ENCODE measurements around the gene RPS15. TPM values are rescaled to one million over a fixed set of nuclear protein-coding genes. Genes with fewer than 3 reads are reported as not detected.

Gene RPS15
- polyA plus RNA-seq = 795 to 1,391 TPM (median 803 TPM) in 3 replicates
- 362 TPM for polyA plus RNA-seq (2011; ENCODE audit: low read depth)
- polyA plus RNA-seq (2011; cell fraction: cytosol; rRNA removed) = 749 and 1,693 TPM in 2 replicates
- 422 and 446 TPM in 2 replicates for polyA plus RNA-seq (2011; cell fraction: nucleus; rRNA removed)
- polyA plus RNA-seq (2012; ENCODE audit: low replicate concordance) = 1,800 and 1,869 TPM in 2 replicates
- polyA minus RNA-seq = 373 to 635 TPM (median 449 TPM) in 3 replicates
- polyA minus RNA-seq (2011; cell fraction: cytosol; rRNA and poly(A)+ RNA removed) = 1,642 TPM
- polyA minus RNA-seq (2011; cell fraction: nucleus; rRNA and poly(A)+ RNA removed) = 171 and 204 TPM in 2 replicates

GRCh38 chr19:1438035-1438932, at the start of gene RPS15:
TSS of gene RPS15 (plus strand) at chr19:1438396. CDS start at chr19:1438426, 30 bp downstream.
- Histone ChIP-seq H3K9ac (ENCODE audit: control insufficient read depth, extremely low read depth, insufficient read depth, low read length) (peak within 1 kb of the TSS; percentile 94), H3K79me2 (ENCODE audit: control insufficient read depth, insufficient read depth, low read length) (peaks cover 40% of the 10 kb centered on the region), H3K4me3 (ENCODE audit: control insufficient read depth in 2 of 3, extremely low read depth in 1 of 3, insufficient read depth in 2 of 3, low read depth in 1 of 3, low read length in 3 of 3) (peak within 1 kb of the TSS; percentile 73 to 96 (median 88)), H3K27ac (ENCODE audit: control insufficient read depth, insufficient read depth, low read length) (peak within 1 kb of the TSS; percentile 88), H3K4me2 (ENCODE audit: control insufficient read depth, extremely low read depth, insufficient read depth, low read depth, low read length) (peak within 1 kb of the TSS; percentile 87), H3K9me3 (ENCODE audit: control insufficient read depth, low read depth, low read length) (no peaks in the 10 kb centered on the region), H3K27me3 (ENCODE audit: control insufficient read depth, extremely low read depth, insufficient read depth, low read length) (no peaks in the 10 kb centered on the region), H2AFZ (ENCODE audit: control insufficient read depth, low read length) (no peak within 1 kb of the TSS), H3K36me3 (ENCODE audit: control insufficient read depth in 2 of 2, extremely low read depth in 1 of 2, insufficient read depth in 2 of 2, low read length in 2 of 2) (peaks cover 39 to 41% of the 10 kb centered on the region in 2 experiments), H3K9me1 (ENCODE audit: control insufficient read depth, extremely low read depth, insufficient read depth, low read length) (no peaks in the 10 kb centered on the region), H3K4me1 (ENCODE audit: control insufficient read depth, extremely low read depth, insufficient read depth, low read length) (peaks cover 12% of the 10 kb centered on the region), H4K20me1 (ENCODE audit: control insufficient read depth, extremely low read depth, insufficient read depth, low read length) (peaks cover 22% of the 10 kb centered on the region)
- FAIRE-seq (no peak), DNase-seq (ENCODE audit: low read depth, low spot score) (peak; percentile 90)
- TF ChIP-seq CTCF (optimal IDR thresholded peaks at IDR 0.05 in 1 of 3, IDR thresholded peaks at IDR 0.05 in 1 of 3, conservative IDR thresholded peaks at IDR 0.05 in 1 of 3; ENCODE audit: extremely low read depth in 1 of 3, insufficient read depth in 2 of 3, low read length in 3 of 3) (peak; percentile 81 to 98 (median 98)), EZH2 (IDR thresholded peaks at IDR 0.05; ENCODE audit: low read length) (no peak)
- dilution Hi-C loops (cut with MboI; ENCODE audit: extremely low pct_ligation_motif_present, low sequenced_read_pairs) = no loop called here

DNA sequence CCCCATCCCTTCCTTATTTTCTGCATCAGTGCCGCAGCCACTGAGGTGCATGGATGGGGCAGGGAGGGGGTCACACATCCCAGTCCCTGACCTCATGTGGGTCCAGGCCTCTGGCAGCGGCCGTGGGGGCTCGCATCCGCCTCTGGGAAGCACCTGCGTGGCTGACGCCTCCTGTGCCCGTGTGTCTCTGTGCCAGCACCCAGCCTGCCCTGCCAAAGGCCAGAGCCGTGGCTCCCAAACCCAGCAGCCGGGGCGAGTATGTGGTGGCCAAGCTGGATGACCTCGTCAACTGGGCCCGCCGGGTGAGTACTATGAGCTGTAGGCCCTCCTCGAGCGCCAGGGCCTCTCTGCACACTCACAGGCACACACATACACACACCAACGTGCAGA, 49.6 kb upstream of the RPS15 start:
- TF ChIP-seq CTCF (optimal IDR thresholded peaks at IDR 0.05 in 1 of 3, IDR thresholded peaks at IDR 0.05 in 1 of 3, conservative IDR thresholded peaks at IDR 0.05 in 1 of 3; ENCODE audit: extremely low read depth in 1 of 3, insufficient read depth in 2 of 3, low read length in 3 of 3) = no peak
- TF ChIP-seq EZH2 (IDR thresholded peaks at IDR 0.05; ENCODE audit: low read length) = no peak
- Histone ChIP-seq H3K79me2 (ENCODE audit: control insufficient read depth, insufficient read depth, low read length) (peaks cover 18% of the 10 kb centered on the region), H3K4me3 (ENCODE audit: control insufficient read depth in 2 of 3, extremely low read depth in 1 of 3, insufficient read depth in 2 of 3, low read depth in 1 of 3, low read length in 3 of 3) (no peak overlapping the region), H3K9me3 (ENCODE audit: control insufficient read depth, low read depth, low read length) (no peaks in the 10 kb centered on the region), H2AFZ (ENCODE audit: control insufficient read depth, low read length) (no peak overlapping the region), H3K9ac (ENCODE audit: control insufficient read depth, extremely low read depth, insufficient read depth, low read length) (no peak overlapping the region), H3K36me3 (ENCODE audit: control insufficient read depth in 2 of 2, extremely low read depth in 1 of 2, insufficient read depth in 2 of 2, low read length in 2 of 2) (peaks cover 10 to 14% of the 10 kb centered on the region in 2 experiments), H3K27me3 (ENCODE audit: control insufficient read depth, extremely low read depth, insufficient read depth, low read length) (no peaks in the 10 kb centered on the region), H4K20me1 (ENCODE audit: control insufficient read depth, extremely low read depth, insufficient read depth, low read length) (no peaks in the 10 kb centered on the region), H3K4me1 (ENCODE audit: control insufficient read depth, extremely low read depth, insufficient read depth, low read length) (peaks cover 17% of the 10 kb centered on the region), H3K4me2 (ENCODE audit: control insufficient read depth, extremely low read depth, insufficient read depth, low read depth, low read length) (no peak overlapping the region), H3K9me1 (ENCODE audit: control insufficient read depth, extremely low read depth, insufficient read depth, low read length) (no peaks in the 10 kb centered on the region), H3K27ac (ENCODE audit: control insufficient read depth, insufficient read depth, low read length) (no peak overlapping the region)
- dilution Hi-C loops (cut with MboI; ENCODE audit: extremely low pct_ligation_motif_present, low sequenced_read_pairs) = no loop called here
- FAIRE-seq (no peak), DNase-seq (ENCODE audit: low read depth, low spot score) (no peak)

Measured in keratinocyte (primary cell).